Ovary (tissue), 3 donors: ENCODE data around the gene FCRL3.

ENCODE experiments used
- CTCF ChIP-seq, 3 donors: fragments of 450-650 bp in 2 of 3; fragments of 200-600 bp in 1 of 3; IDR thresholded peaks; one replicate each; pipeline versions ENCODE4 v1.5.1 to v1.8.0; 2016 to 2022; ENCODE audit warnings: antibody characterized with exemption in 3 of 3, mild to moderate bottlenecking in 1 of 3
- EP300 ChIP-seq: sonication (generic); formaldehyde crosslinking; IDR thresholded peaks from one replicate; pipeline ENCODE4 v1.6.1; 2017; ENCODE audit warnings: antibody characterized with exemption
- POLR2A ChIP-seq: fragments of 450-650 bp; IDR thresholded peaks from one replicate; pipeline ENCODE4 v1.6.1; 2017; ENCODE audit warnings: antibody characterized with exemption, mild to moderate bottlenecking, moderate library complexity
- donor health status: DM: no; HTN: no; CAD: no.

DNA sequence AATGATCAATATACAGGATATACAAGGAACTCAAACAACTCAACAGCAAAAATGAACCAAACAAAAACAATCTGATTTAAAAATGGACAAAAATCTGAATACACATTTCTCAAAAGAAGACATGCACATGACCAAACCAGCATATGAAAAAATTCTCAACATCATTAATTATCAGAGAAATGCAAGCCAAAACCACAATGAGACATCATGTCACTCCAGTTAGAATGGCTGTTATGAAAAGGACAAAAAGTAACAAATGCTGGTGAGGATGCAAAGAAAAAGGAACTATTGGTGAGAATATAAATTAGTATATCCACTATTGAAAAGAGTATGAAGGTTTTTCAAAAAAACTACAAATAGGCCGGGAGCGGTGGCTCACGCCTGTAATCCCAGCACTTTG lies 42.0 kb downstream of the FCRL3 start:
- TF ChIP-seq CTCF (IDR thresholded peaks at IDR 0.05) (no peak), EP300 (no peak), POLR2A (no peak)
